GM18526 (cell line): Measurements from ENCODE around the gene THRB.

ENCODE experiments used
- POLR2A ChIP-seq: IDR thresholded peaks from 3 replicates; pipeline ENCODE4 v1.6.1; 2011; ENCODE audit not compliant: insufficient read length; ENCODE audit errors: extremely low read depth

THRB gene

GRCh38 chr3:24149032-24149431 is 345.6 kb downstream of the THRB start:
- TF ChIP-seq POLR2A: no peak

- no peak for TF ChIP-seq POLR2A
Measured at GRCh38 chr3:24145981-24146822, 348.4 kb downstream of the THRB start.

- TF ChIP-seq POLR2A: no peak
Measured at GRCh38 chr3:24145481-24145880, 349.2 kb downstream of the THRB start.

- no peak for TF ChIP-seq POLR2A
Measured at GRCh38 chr3:24142127-24142526, 352.5 kb downstream of the THRB start.

- no peak for TF ChIP-seq POLR2A
Measured at GRCh38 chr3:24141548-24141947, 353.1 kb downstream of the THRB start.

- no peak for TF ChIP-seq POLR2A
Measured at GRCh38 chr3:24139463-24140412, 354.9 kb downstream of the THRB start.

GRCh38 chr3:24138876-24139256 is 355.8 kb downstream of the THRB start:
- TF ChIP-seq POLR2A: no peak

- TF ChIP-seq POLR2A: no peak
Measured at GRCh38 chr3:24137958-24138875, 356.4 kb downstream of the THRB start.

GRCh38 chr3:24137334-24137733 is 357.3 kb downstream of the THRB start:
- no peak for TF ChIP-seq POLR2A

GRCh38 chr3:24136624-24137310 is 357.9 kb downstream of the THRB start:
- TF ChIP-seq POLR2A: no peak

GRCh38 chr3:24135280-24135679 is 359.4 kb downstream of the THRB start:
- TF ChIP-seq POLR2A: no peak

- TF ChIP-seq POLR2A: no peak
Measured at GRCh38 chr3:24133942-24134341, 360.7 kb downstream of the THRB start.

GRCh38 chr3:24133436-24133835 is 361.2 kb downstream of the THRB start:
- no peak for TF ChIP-seq POLR2A

- TF ChIP-seq POLR2A: no peak
Measured at GRCh38 chr3:24129549-24129948, 365.1 kb downstream of the THRB start.
